ENCODE data around the gene MOGAT2. TPM values are rescaled to one million over a fixed set of nuclear protein-coding genes. Genes with fewer than 3 reads are reported as not detected.

The MOGAT2 gene
- total and polyA plus RNA-seq, 2 of the 13 experiments (the other 11 are each of a cell fraction or from before 2014, with no cell fraction given): 27.2 to 27.8 TPM

- TF ChIP-seq CTCF (CRISPR knock-in tag; IDR thresholded peaks at IDR 0.05) (no peak), FOXC1 (CRISPR knock-in tag; IDR thresholded peaks at IDR 0.05; ENCODE audit: borderline replicate concordance) (no peak), ESRRA (CRISPR knock-in tag; IDR thresholded peaks at IDR 0.05; ENCODE audit: low read depth) (no peak), DNMT1 (CRISPR knock-in tag; IDR thresholded peaks at IDR 0.05) (no peak), PHB2 (IDR thresholded peaks at IDR 0.05; ENCODE audit: partially characterized antibody) (no peak), FLYWCH1 (CRISPR knock-in tag; IDR thresholded peaks at IDR 0.05) (no peak), ZNF101 (CRISPR knock-in tag; IDR thresholded peaks at IDR 0.05; ENCODE audit: borderline replicate concordance, low read depth) (no peak), ZFX (CRISPR knock-in tag; IDR thresholded peaks at IDR 0.05; ENCODE audit: low read depth) (peak; percentile 35; the same call in 1 of the 2 replicates), FOSL1 (CRISPR knock-in tag; IDR thresholded peaks at IDR 0.05; ENCODE audit: borderline replicate concordance) (no peak), ATRX (CRISPR knock-in tag; IDR thresholded peaks at IDR 0.05; ENCODE audit: borderline replicate concordance) (no peak), NRL (CRISPR knock-in tag; IDR thresholded peaks at IDR 0.05; ENCODE audit: borderline replicate concordance) (no peak), ZNF619 (CRISPR knock-in tag; IDR thresholded peaks at IDR 0.05) (no peak), BCL6 (CRISPR knock-in tag; IDR thresholded peaks at IDR 0.05) (peak; percentile 74; the same call in 1 of the 2 replicates), TCF7 (IDR thresholded peaks at IDR 0.05; ENCODE audit: low read depth) (0 out of 2 replicates have a peak, but pooled peaks have one; percentile 41), SIN3A (IDR thresholded peaks at IDR 0.05; ENCODE audit: borderline replicate concordance, low read depth, low read length) (0 out of 2 replicates have a peak, but pooled peaks have one; percentile 33), MTF2 (CRISPR knock-in tag; IDR thresholded peaks at IDR 0.05; ENCODE audit: borderline replicate concordance) (no peak), TOE1 (CRISPR knock-in tag; IDR thresholded peaks at IDR 0.05) (no peak), ZSCAN31 (CRISPR knock-in tag; IDR thresholded peaks at IDR 0.05; ENCODE audit: low read depth) (no peak), ZKSCAN1 (IDR thresholded peaks at IDR 0.05; ENCODE audit: low read length) (no peak), SMARCC2 (IDR thresholded peaks at IDR 0.05) (no peak), SOX13 (IDR thresholded peaks at IDR 0.05) (0 out of 2 replicates have a peak, but pooled peaks have one; percentile 40), SOX13 (CRISPR knock-in tag; conservative IDR thresholded peaks at IDR 0.05 in 1 of 2, IDR thresholded peaks at IDR 0.05 in 1 of 2) (peak in 1 of 2 experiments; percentile 72; a peak in 2 of 4 replicates), ZNF234 (CRISPR knock-in tag; conservative IDR thresholded peaks at IDR 0.05) (no peak)
- TF ChIP-seq, protein P1, sequence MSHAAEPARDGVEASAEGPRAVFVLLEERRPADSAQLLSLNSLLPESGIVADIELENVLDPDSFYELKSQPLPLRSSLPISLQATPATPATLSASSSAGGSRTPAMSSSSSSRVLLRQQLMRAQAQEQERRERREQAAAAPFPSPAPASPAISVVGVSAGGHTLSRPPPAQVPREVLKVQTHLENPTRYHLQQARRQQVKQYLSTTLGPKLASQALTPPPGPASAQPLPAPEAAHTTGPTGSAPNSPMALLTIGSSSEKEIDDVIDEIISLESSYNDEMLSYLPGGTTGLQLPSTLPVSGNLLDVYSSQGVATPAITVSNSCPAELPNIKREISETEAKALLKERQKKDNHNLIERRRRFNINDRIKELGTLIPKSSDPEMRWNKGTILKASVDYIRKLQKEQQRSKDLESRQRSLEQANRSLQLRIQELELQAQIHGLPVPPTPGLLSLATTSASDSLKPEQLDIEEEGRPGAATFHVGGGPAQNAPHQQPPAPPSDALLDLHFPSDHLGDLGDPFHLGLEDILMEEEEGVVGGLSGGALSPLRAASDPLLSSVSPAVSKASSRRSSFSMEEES (CRISPR knock-in tag; IDR thresholded peaks at IDR 0.05): 0 out of 2 replicates have a peak, but pooled peaks have one; percentile 30
Measured at GRCh38 chr11:75762885-75763284, 45.2 kb downstream of the MOGAT2 start (continued).
